C4-2B (cell line): ENCODE measurements around the gene OSBPL5.

Source experiments
- H3K27ac ChIP-seq: fragments of 450-650 bp; 2 replicates; pipeline ENCODE4 v1.5.1; 2017
- ZFX ChIP-seq: fragments of 450-650 bp; IDR thresholded peaks from 2 replicates; pipeline ENCODE4 v1.6.1; 2017
- TF ChIP-seq, protein P1 (sequence below): fragments of 450-650 bp; conservative IDR thresholded peaks from 2 replicates; pipeline ENCODE4 v1.5.1; 2017; ENCODE audit warnings: mild to moderate bottlenecking

Gene OSBPL5

GRCh38 chr11:3143136-3143880, 21.8 kb downstream of the OSBPL5 start:
- no peak overlapping the region for H3K27ac ChIP-seq
- TF ChIP-seq, protein P1, sequence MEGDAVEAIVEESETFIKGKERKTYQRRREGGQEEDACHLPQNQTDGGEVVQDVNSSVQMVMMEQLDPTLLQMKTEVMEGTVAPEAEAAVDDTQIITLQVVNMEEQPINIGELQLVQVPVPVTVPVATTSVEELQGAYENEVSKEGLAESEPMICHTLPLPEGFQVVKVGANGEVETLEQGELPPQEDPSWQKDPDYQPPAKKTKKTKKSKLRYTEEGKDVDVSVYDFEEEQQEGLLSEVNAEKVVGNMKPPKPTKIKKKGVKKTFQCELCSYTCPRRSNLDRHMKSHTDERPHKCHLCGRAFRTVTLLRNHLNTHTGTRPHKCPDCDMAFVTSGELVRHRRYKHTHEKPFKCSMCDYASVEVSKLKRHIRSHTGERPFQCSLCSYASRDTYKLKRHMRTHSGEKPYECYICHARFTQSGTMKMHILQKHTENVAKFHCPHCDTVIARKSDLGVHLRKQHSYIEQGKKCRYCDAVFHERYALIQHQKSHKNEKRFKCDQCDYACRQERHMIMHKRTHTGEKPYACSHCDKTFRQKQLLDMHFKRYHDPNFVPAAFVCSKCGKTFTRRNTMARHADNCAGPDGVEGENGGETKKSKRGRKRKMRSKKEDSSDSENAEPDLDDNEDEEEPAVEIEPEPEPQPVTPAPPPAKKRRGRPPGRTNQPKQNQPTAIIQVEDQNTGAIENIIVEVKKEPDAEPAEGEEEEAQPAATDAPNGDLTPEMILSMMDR = no peak
- TF ChIP-seq ZFX = no peak

GRCh38 chr11:3140291-3140603, 24.9 kb downstream of the OSBPL5 start:
- TF ChIP-seq, protein P1 = no peak
- no peak for TF ChIP-seq ZFX
- no peak overlapping the region for H3K27ac ChIP-seq

DNA sequence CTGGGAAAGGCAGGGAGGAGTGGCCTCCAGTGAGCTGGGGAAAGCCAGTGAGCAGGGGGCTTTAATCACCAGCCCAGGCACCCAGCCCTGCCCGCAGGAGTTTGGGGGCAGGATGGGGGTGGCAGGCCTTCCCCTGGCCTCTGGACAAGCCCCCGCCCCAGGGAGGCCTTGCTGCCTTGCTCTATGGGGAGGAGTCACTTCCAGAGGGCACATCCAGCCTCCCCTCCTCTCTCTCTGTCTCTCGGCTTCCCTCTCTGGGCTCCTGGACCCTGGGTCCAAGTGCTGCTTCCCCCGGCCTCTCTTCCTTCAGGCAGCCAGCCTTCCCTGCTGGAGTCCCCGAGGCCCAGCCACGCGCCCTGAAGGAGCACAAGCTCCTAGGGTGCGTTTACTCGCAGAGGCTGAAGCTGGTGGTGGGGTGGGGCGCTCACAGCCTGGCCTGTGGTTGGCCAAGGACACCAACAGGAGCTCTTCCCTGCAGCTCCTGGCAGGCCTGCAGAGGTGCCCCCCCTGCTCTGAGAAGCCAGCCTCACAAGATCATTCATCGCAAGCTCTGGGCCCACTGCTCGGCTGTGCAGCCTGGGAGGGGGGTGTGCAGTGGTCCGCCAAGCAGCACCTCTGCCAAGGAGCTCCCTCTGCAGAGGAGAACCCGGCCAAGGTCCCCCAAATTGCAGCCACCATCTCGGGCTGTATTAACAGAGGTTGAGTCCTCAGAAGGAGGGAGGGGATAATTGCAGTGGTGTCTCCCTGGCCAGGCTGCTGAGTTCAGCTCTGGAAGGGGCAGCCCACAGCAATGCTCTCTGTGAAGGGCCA, 25.4 kb downstream of the OSBPL5 start:
- TF ChIP-seq, protein P1 = no peak
- TF ChIP-seq ZFX = no peak
- no peak overlapping the region for H3K27ac ChIP-seq

DNA sequence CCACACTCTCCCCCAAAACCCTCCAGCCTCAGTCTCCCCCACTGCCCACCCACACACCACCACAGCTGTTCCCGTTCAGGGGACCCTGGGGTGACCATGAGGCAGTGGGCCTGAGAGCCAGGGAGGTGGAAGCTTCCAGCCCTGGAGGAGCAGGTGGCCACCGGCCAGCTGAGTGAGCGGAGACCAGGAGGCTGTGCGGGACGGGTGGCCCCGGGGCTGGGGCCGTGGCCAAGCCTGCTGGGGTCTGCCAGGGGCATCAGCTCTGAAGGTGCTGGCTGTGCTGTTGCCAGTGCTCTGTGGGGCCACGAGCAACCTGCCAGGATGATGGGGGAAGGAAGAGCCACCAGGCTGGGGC, 26.0 kb downstream of the OSBPL5 start:
- H3K27ac ChIP-seq = no peak overlapping the region
- TF ChIP-seq, protein P1 = no peak
- TF ChIP-seq ZFX = no peak

DNA sequence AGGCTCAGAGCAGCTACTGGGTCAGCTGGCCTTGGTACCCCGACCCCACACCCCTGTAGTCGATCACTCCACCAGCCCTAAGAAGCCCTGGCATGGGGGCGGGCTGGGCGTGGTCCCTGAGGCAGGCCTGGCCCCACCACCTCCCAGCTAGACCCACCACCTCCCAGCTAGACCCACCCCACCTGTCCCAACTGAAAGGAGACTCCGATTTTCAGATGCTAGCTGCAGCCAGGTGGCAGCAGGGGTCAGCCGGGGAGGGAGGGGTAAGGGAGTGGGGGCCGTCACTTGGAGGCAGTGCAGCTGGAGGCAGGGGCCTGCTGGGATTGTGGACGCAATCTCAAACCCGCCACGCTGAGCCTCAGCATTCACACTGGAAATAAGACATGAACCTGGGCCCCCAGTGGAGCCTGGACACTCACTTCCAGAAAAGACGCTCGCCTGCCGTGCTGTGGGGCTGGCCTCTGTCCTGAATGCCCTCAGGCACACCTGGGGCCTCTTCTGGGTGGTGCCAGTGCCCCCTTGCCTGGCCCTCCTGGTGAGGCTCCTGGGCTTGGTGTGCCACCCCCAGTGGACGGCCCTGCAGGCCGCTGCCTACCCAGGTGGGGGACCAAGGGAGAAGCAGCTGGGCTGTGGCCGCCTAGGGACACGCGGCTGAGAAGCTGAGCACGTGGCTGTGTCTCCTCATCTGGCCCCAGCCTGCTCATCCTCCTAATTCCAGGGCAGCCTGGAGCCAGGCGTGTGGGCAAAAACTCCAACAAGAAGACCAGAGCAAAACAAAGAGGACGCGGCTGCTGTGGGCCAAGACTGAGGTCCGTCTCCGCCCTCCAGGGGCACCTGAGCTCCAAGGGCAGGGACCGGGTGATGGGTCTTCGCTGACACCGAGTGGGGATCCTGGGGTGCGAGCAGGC, 26.7 kb downstream of the OSBPL5 start:
- TF ChIP-seq ZFX = no peak
- TF ChIP-seq, protein P1 = no peak
- no peak overlapping the region for H3K27ac ChIP-seq

DNA sequence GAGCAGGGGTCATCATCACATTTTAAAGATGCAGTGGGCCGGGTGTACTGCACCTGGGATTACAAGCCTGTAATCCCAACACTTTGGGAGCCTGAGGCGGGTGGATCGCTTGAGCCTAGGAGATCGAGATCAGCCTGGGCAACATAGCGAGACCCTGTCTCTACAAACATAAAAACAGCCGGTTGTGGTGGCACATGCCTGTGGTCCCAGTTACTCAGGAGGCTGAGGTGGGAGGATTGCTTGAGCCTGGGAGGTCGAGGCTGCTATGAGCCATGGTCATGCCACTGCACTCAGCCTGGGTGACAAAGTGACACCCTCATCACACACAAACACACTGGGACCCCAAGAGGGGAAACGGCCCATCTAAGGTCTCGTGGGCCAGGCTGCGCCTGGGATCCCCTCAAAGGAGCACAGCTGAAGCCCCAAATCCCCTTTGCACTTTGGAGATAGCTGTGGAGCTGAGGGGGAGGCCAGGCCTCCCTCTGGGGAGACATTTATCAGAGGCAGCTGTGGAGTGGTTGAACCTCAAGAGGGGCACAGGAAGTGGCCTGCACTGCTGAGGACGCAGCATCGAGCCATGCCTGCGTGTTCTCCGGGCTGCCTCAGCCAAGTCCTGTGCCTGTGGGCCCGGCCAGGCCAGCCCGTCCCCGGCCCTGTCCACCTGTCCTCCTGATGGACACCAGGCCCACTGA, 27.5 kb downstream of the OSBPL5 start:
- no peak overlapping the region for H3K27ac ChIP-seq

More for the DNA sequence above, 27.5 kb downstream of the OSBPL5 start:
- TF ChIP-seq ZFX = no peak
- TF ChIP-seq, protein P1 = no peak
